Measurements from ENCODE around the gene CD163.
"Not testable (repeated sequence)": the region's sequence is repeated elsewhere in the genome, so short reads cannot be mapped to it uniquely, and the experiment has no call there.

CD163 gene

GRCh38 chr12:7503686-7504415 lies at the start of gene CD163:
TSS of gene CD163 (minus strand) at chr12:7503777. CDS start at chr12:7503690, 87 bp downstream.
- DNase-seq, result peak; percentile 43
- in situ Hi-C loops (cut with MboI; ENCODE audit: low pct_unique_long_range_greater_than_20kb, low sequenced_read_pairs), result no loop called here

- in situ Hi-C loops (cut with MboI; ENCODE audit: low pct_unique_long_range_greater_than_20kb, low sequenced_read_pairs), result no loop called here
- peak; percentile 34 for DNase-seq
These were observed 39.2 kb upstream of the CD163 start for GRCh38 chr12:7542813-7543212.

GRCh38 chr12:7542046-7542445 lies 38.5 kb upstream of the CD163 start:
- no peak for DNase-seq
- in situ Hi-C loops (cut with MboI; ENCODE audit: low pct_unique_long_range_greater_than_20kb, low sequenced_read_pairs), result no loop called here

- DNase-seq, result no peak
- in situ Hi-C loops (cut with MboI; ENCODE audit: low pct_unique_long_range_greater_than_20kb, low sequenced_read_pairs), result no loop called here
These were observed 10.8 kb upstream of the CD163 start for GRCh38 chr12:7514416-7514815.

GRCh38 chr12:7512553-7512952 lies 9.0 kb upstream of the CD163 start:
- DNase-seq, result no peak
- in situ Hi-C loops (cut with MboI; ENCODE audit: low pct_unique_long_range_greater_than_20kb, low sequenced_read_pairs), result no loop called here

- in situ Hi-C loops (cut with MboI; ENCODE audit: low pct_unique_long_range_greater_than_20kb, low sequenced_read_pairs); DNase-seq: not testable (repeated sequence)
These were observed 6.4 kb upstream of the CD163 start for GRCh38 chr12:7509793-7510470.

GRCh38 chr12:7502612-7503011 lies 965 bp downstream of the CD163 start:
- in situ Hi-C loops (cut with MboI; ENCODE audit: low pct_unique_long_range_greater_than_20kb, low sequenced_read_pairs), result no loop called here

GRCh38 chr12:7501031-7501588 lies 2.5 kb downstream of the CD163 start:
- in situ Hi-C loops (cut with MboI; ENCODE audit: low pct_unique_long_range_greater_than_20kb, low sequenced_read_pairs), result no loop called here
- DNase-seq, result no peak

More at GRCh38 chr12:7502612-7503011, 965 bp downstream of the CD163 start:
- no peak for DNase-seq

GRCh38 chr12:7499636-7500035 lies 3.9 kb downstream of the CD163 start:
- no peak for DNase-seq
- in situ Hi-C loops (cut with MboI; ENCODE audit: low pct_unique_long_range_greater_than_20kb, low sequenced_read_pairs), result no loop called here

GRCh38 chr12:7498809-7499208 lies 4.8 kb downstream of the CD163 start:
- in situ Hi-C loops (cut with MboI; ENCODE audit: low pct_unique_long_range_greater_than_20kb, low sequenced_read_pairs), result no loop called here
- DNase-seq, result peak; percentile 41

- in situ Hi-C loops (cut with MboI; ENCODE audit: low pct_unique_long_range_greater_than_20kb, low sequenced_read_pairs), result no loop called here
These were observed 5.9 kb downstream of the CD163 start for GRCh38 chr12:7497661-7498060.

GRCh38 chr12:7496451-7496850 lies 7.1 kb downstream of the CD163 start:
- DNase-seq, result no peak
- in situ Hi-C loops (cut with MboI; ENCODE audit: low pct_unique_long_range_greater_than_20kb, low sequenced_read_pairs), result no loop called here

More at GRCh38 chr12:7497661-7498060, 5.9 kb downstream of the CD163 start:
- DNase-seq, result no peak

GRCh38 chr12:7495136-7495535 lies 8.4 kb downstream of the CD163 start:
- in situ Hi-C loops (cut with MboI; ENCODE audit: low pct_unique_long_range_greater_than_20kb, low sequenced_read_pairs), result no loop called here
- no peak for DNase-seq

GRCh38 chr12:7493006-7493405 lies 10.6 kb downstream of the CD163 start:
- no peak for DNase-seq
- in situ Hi-C loops (cut with MboI; ENCODE audit: low pct_unique_long_range_greater_than_20kb, low sequenced_read_pairs), result no loop called here

GRCh38 chr12:7486512-7486911 lies 17.1 kb downstream of the CD163 start:
- no peak for DNase-seq
- in situ Hi-C loops (cut with MboI; ENCODE audit: low pct_unique_long_range_greater_than_20kb, low sequenced_read_pairs), result no loop called here

- no peak for DNase-seq
These were observed 18.5 kb downstream of the CD163 start for GRCh38 chr12:7485095-7485494.

GRCh38 chr12:7483343-7483742 lies 20.2 kb downstream of the CD163 start:
- DNase-seq, result peak; percentile 6
- in situ Hi-C loops (cut with MboI; ENCODE audit: low pct_unique_long_range_greater_than_20kb, low sequenced_read_pairs), result no loop called here

More at GRCh38 chr12:7485095-7485494, 18.5 kb downstream of the CD163 start:
- in situ Hi-C loops (cut with MboI; ENCODE audit: low pct_unique_long_range_greater_than_20kb, low sequenced_read_pairs), result no loop called here

- DNase-seq, result no peak
- in situ Hi-C loops (cut with MboI; ENCODE audit: low pct_unique_long_range_greater_than_20kb, low sequenced_read_pairs), result no loop called here
These were observed 23.8 kb downstream of the CD163 start for GRCh38 chr12:7479771-7480170.

GRCh38 chr12:7472060-7472459 lies 31.5 kb downstream of the CD163 start:
- in situ Hi-C loops (cut with MboI; ENCODE audit: low pct_unique_long_range_greater_than_20kb, low sequenced_read_pairs), result loop anchor here (25.0 kb wide), 1 partner anchor 260 kb away; no protein-coding TSS in a partner anchor
- DNase-seq, result no peak
